Measurements from ENCODE around the gene CYP26C1.

Gene CYP26C1

GRCh38 chr10:93064874-93065660, 4.5 kb downstream of the CYP26C1 start:
- DNase-seq = no peak

- no peak for DNase-seq
These were observed 5.3 kb downstream of the CYP26C1 start for GRCh38 chr10:93065675-93066543.

GRCh38 chr10:93066544-93066913, 5.9 kb downstream of the CYP26C1 start:
- no peak for DNase-seq

GRCh38 chr10:93067443-93068365, 7.1 kb downstream of the CYP26C1 start:
- DNase-seq = no peak

GRCh38 chr10:93068411-93069244, 8.0 kb downstream of the CYP26C1 start:
- no peak for DNase-seq

GRCh38 chr10:93069245-93069561, 8.6 kb downstream of the CYP26C1 start:
- DNase-seq = no peak

- DNase-seq = no peak
These were observed 10.0 kb downstream of the CYP26C1 start for GRCh38 chr10:93070378-93071176.

- no peak for DNase-seq
These were observed 10.5 kb downstream of the CYP26C1 start for GRCh38 chr10:93071177-93071472.

GRCh38 chr10:93071674-93072224, 11.2 kb downstream of the CYP26C1 start:
- peak in 1 of 2 donors; percentile 17 for DNase-seq

GRCh38 chr10:93072225-93072712, 11.7 kb downstream of the CYP26C1 start:
- no peak for DNase-seq

- no peak for DNase-seq
These were observed 12.3 kb downstream of the CYP26C1 start for GRCh38 chr10:93072713-93073538.

GRCh38 chr10:93073539-93074146, 13.0 kb downstream of the CYP26C1 start, which contains the start of gene CYP26A1:
Gene CYP26A1 (plus strand): TSS chr10:93073893. CDS start chr10:93073935, 42 bp downstream.
- DNase-seq = no peak

- DNase-seq = no peak
These were observed 13.6 kb downstream of the CYP26C1 start for GRCh38 chr10:93074147-93074596.

GRCh38 chr10:93074597-93075368, 14.2 kb downstream of the CYP26C1 start:
- no peak for DNase-seq

- DNase-seq = no peak
These were observed 15.0 kb downstream of the CYP26C1 start for GRCh38 chr10:93075369-93076221.

- DNase-seq = no peak
These were observed 16.3 kb downstream of the CYP26C1 start for GRCh38 chr10:93076871-93077270.

- DNase-seq = no peak
These were observed 17.3 kb downstream of the CYP26C1 start for GRCh38 chr10:93077860-93078337.

Measured in inflammatory macrophage (primary cell).